WERI-Rb-1 (cell line): ENCODE data around the gene PSMD12.

Experiments
- DNase-seq: peaks from one replicate; pipeline ENCODE4 v3.0.0-alpha.2; 2020
- H3K27ac ChIP-seq: fragments of 250-450 bp; sonication (Bioruptor Pico); 2 replicates; pipeline ENCODE4 v1.5.1; 2020; ENCODE audit warnings: mild to moderate bottlenecking, moderate library complexity
- H3K27me3 ChIP-seq: fragments of 250-450 bp; sonication (Bioruptor Pico); 2 replicates; pipeline ENCODE4 v1.5.1; 2021; ENCODE audit warnings: mild to moderate bottlenecking, low read depth, moderate library complexity; ENCODE audit not compliant: insufficient read depth, severe bottlenecking
- H3K36me3 ChIP-seq: fragments of 250-450 bp; sonication (Bioruptor Pico); 2 replicates; pipeline ENCODE4 v1.5.1; 2020; ENCODE audit warnings: mild to moderate bottlenecking, moderate library complexity
- H3K4me3 ChIP-seq: 2 replicates; pipeline ENCODE4 v1.5.1; 2011; ENCODE audit warnings: low read depth, mild to moderate bottlenecking, control low read depth, low read length
- H3K9me3 ChIP-seq: fragments of 250-450 bp; sonication (Bioruptor Pico); 2 replicates; pipeline ENCODE4 v1.5.1; 2021; ENCODE audit warnings: mild to moderate bottlenecking, moderate library complexity; ENCODE audit not compliant: severe bottlenecking
- CTCF ChIP-seq: IDR thresholded peaks from 2 replicates; pipeline ENCODE4 v1.5.1; 2011; ENCODE audit warnings: low read depth, mild to moderate bottlenecking, control low read depth, inconsistent platforms, low read length

Gene PSMD12

GRCh38 chr17:67289181-67289876, 77.0 kb downstream of the PSMD12 start:
- DNase-seq: no peak
- Histone ChIP-seq H3K27me3 (no peaks in the 10 kb centered on the region), H3K36me3 (no peaks in the 10 kb centered on the region), H3K27ac (no peak overlapping the region), H3K9me3 (no peaks in the 10 kb centered on the region), H3K4me3 (no peak overlapping the region)
- no peak for TF ChIP-seq CTCF
